Measurements from ENCODE around the gene IL10RB.
"Not testable (repeated sequence)": the region's sequence is repeated elsewhere in the genome, so short reads cannot be mapped to it uniquely, and the experiment has no call there.

The IL10RB gene

GRCh38 chr21:33241846-33242245 is 24.3 kb upstream of the IL10RB start:
- no peak for DNase-seq

- not testable (repeated sequence) for DNase-seq
These were observed 23.3 kb upstream of the IL10RB start for GRCh38 chr21:33242846-33243245.

GRCh38 chr21:33244082-33244778 is 21.9 kb upstream of the IL10RB start:
- DNase-seq: no peak

- no peak for DNase-seq
These were observed 21.4 kb upstream of the IL10RB start for GRCh38 chr21:33244779-33245105.

- DNase-seq: no peak
These were observed 20.8 kb upstream of the IL10RB start for GRCh38 chr21:33245289-33245918.

- DNase-seq: no peak
These were observed 19.7 kb upstream of the IL10RB start for GRCh38 chr21:33246506-33246905.

GRCh38 chr21:33246963-33247362 is 19.2 kb upstream of the IL10RB start:
- no peak for DNase-seq

GRCh38 chr21:33247599-33247998 is 18.6 kb upstream of the IL10RB start:
- DNase-seq: no peak

- no peak for DNase-seq
These were observed 16.7 kb upstream of the IL10RB start for GRCh38 chr21:33249331-33250002.

- no peak for DNase-seq
These were observed 15.0 kb upstream of the IL10RB start for GRCh38 chr21:33251119-33251518.

- not testable (repeated sequence) for DNase-seq
These were observed 12.8 kb upstream of the IL10RB start for GRCh38 chr21:33253382-33253781.

- DNase-seq: no peak
These were observed 11.4 kb upstream of the IL10RB start for GRCh38 chr21:33254766-33255165.

GRCh38 chr21:33255404-33255803 is 10.8 kb upstream of the IL10RB start:
- DNase-seq: no peak

GRCh38 chr21:33256019-33256418 is 10.1 kb upstream of the IL10RB start:
- DNase-seq: no peak

GRCh38 chr21:33257094-33257803 is 8.9 kb upstream of the IL10RB start:
- no peak for DNase-seq

- DNase-seq: no peak
These were observed 7.7 kb upstream of the IL10RB start for GRCh38 chr21:33258475-33258874.

- no peak for DNase-seq
These were observed 6.7 kb upstream of the IL10RB start for GRCh38 chr21:33259428-33259827.

- no peak for DNase-seq
These were observed 6.2 kb upstream of the IL10RB start for GRCh38 chr21:33259995-33260394.

GRCh38 chr21:33261635-33262034 is 4.5 kb upstream of the IL10RB start:
- DNase-seq: no peak

- no peak for DNase-seq
These were observed 3.2 kb upstream of the IL10RB start for GRCh38 chr21:33262921-33263320.

- DNase-seq: no peak
These were observed 1.6 kb upstream of the IL10RB start for GRCh38 chr21:33264561-33264960.

- DNase-seq: peak; percentile 71
These were observed 510 bp upstream of the IL10RB start for GRCh38 chr21:33265664-33266049.

- no peak for DNase-seq
These were observed 595 bp downstream of the IL10RB start for GRCh38 chr21:33266789-33267135.

GRCh38 chr21:33267250-33267649 is 1.1 kb downstream of the IL10RB start:
- DNase-seq: no peak
